ENCODE measurements around the gene NPAS4. TPM values are rescaled to one million over a fixed set of nuclear protein-coding genes. Genes with fewer than 3 reads are reported as not detected.

The NPAS4 gene
- total RNA-seq, 4 donors from 2014 or later = 0.19 TPM; not detected in 3

- DNase-seq (ENCODE audit: low spot score) = peak; percentile 92
- peak; percentile 98 for ATAC-seq (ENCODE audit: low FRiP score)
- TF ChIP-seq CTCF (IDR thresholded peaks at IDR 0.05) = no peak
Observed at GRCh38 chr11:66466225-66467033, 45.6 kb downstream of the NPAS4 start, which contains the start of gene PELI3. PELI3 (plus strand) TSS chr11:66466905; CDS start chr11:66468129, 1,224 bp downstream.

DNA sequence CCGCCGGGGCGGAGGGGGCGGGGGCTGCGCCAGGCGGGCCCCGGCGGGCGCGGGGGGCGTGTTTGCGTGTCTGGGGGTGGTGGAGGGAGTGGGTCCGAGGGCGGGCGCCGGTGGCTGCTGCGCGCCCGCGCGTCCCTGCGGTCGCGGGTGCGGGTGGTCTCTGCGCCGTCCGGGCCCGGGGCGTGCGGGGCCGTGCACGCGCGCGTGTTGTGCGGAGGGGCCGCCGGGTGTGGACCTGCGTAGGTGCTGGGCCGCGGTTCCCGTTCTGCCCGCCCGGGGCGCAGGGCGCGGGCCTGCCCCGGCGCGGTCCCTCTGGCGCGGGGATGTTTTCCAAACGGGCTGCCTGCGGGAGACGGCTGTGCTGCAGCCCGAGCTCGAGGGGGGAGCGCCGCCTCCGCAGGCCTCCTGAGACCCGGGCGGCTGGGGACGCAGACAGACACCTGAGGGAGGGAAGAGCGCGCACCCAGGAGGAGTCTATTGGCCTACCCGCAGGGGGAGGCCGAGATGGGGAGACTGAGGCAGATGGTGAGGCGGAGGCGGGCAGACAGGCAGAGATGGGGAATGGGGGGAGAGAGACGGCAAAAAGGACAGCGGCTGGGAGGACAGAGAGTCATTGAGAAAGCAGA is 46.3 kb downstream of the NPAS4 start:
- no peak for DNase-seq (ENCODE audit: low spot score)
- TF ChIP-seq CTCF (IDR thresholded peaks at IDR 0.05) = peak in 1 of 3 donors; percentile 19
- peak; percentile 55 for ATAC-seq (ENCODE audit: low FRiP score)

- DNase-seq (ENCODE audit: low spot score) (no peak), ATAC-seq (ENCODE audit: low FRiP score) (no peak)
- TF ChIP-seq CTCF (IDR thresholded peaks at IDR 0.05) = no peak
Observed at GRCh38 chr11:66467756-66468155, 46.9 kb downstream of the NPAS4 start.

GRCh38 chr11:66468691-66469090 is 47.9 kb downstream of the NPAS4 start:
- no peak for ATAC-seq (ENCODE audit: low FRiP score)
- DNase-seq (ENCODE audit: low spot score) = no peak
- no peak for TF ChIP-seq CTCF (IDR thresholded peaks at IDR 0.05)

- no peak for ATAC-seq (ENCODE audit: low FRiP score)
- DNase-seq (ENCODE audit: low spot score) = no peak
- TF ChIP-seq CTCF (IDR thresholded peaks at IDR 0.05) = no peak
Observed at GRCh38 chr11:66469441-66469840, 48.6 kb downstream of the NPAS4 start.

GRCh38 chr11:66470015-66470414 is 49.2 kb downstream of the NPAS4 start:
- TF ChIP-seq CTCF (IDR thresholded peaks at IDR 0.05) = no peak
- no peak for DNase-seq (ENCODE audit: low spot score)
- no peak for ATAC-seq (ENCODE audit: low FRiP score)
